Activated CD4-positive, alpha-beta memory T cell treated with anti-CD3 and anti-CD28 coated beads for 36 hours (primary cell): ENCODE measurements around the gene TEAD4. TPM values are rescaled to one million over a fixed set of nuclear protein-coding genes. Genes with fewer than 3 reads are reported as not detected.

Experiments used
- CTCF ChIA-PET: fragments of 350-600 bp; sonication (Branson Sonifier 250); formaldehyde crosslinking; loops from one replicate; lab custom pipeline; 2021; ENCODE audit warnings: antibody characterized with exemption, inconsistent platforms; lab: Charles Lee
- POLR2A ChIA-PET: fragments of 350-600 bp; sonication (Branson Sonifier 250); formaldehyde crosslinking; loops from one replicate; lab custom pipeline; 2021; ENCODE audit warnings: antibody characterized with exemption; lab: Charles Lee
- DNase-seq: peaks from one replicate; pipeline ENCODE4 v3.0.0-alpha.2; 2020
- H3K27ac Mint-ChIP-seq: one replicate; pipeline ENCODE4 v1.8.0; 2021; ENCODE audit warnings: mixed read lengths
- H3K27me3 Mint-ChIP-seq: one replicate; pipeline ENCODE4 v1.8.0; 2021; ENCODE audit warnings: mixed read lengths
- H3K36me3 Mint-ChIP-seq: one replicate; pipeline ENCODE4 v1.8.0; 2021; ENCODE audit warnings: mixed read lengths
- H3K4me1 Mint-ChIP-seq: one replicate; pipeline ENCODE4 v1.8.0; 2021; ENCODE audit warnings: low read depth, mixed read lengths
- H3K4me3 Mint-ChIP-seq: one replicate; pipeline ENCODE4 v1.8.0; 2021; ENCODE audit warnings: mild to moderate bottlenecking, mixed read lengths
- H3K9me3 Mint-ChIP-seq: one replicate; pipeline ENCODE4 v1.8.0; 2021; ENCODE audit warnings: mixed read lengths
- intact Hi-C: fragments of 100-400 bp; cut with micrococcal nuclease; formaldehyde crosslinking; loops from one replicate; pipeline ENCODE4 v1.15.1; 2023
- total RNA-seq, 2 experiments: library from RNA; stranded (reverse); gene quantifications; one replicate each; pipeline ENCODE4 v1.2.3, GENCODE V29; 2021

Gene TEAD4
- total RNA-seq, 2 experiments from 2014 or later: 3.2 to 3.8 TPM

GRCh38 chr12:3071107-3071506 lies 111.9 kb downstream of the TEAD4 start:
- POLR2A ChIA-PET: interaction anchor here (0.5 kb wide), 1 partner anchor 526 kb away, joined by 3 read pairs; no protein-coding TSS in a partner anchor
- intact Hi-C loops: loop anchor here (5.0 kb wide), 1 partner anchor 66 kb away; no protein-coding TSS in a partner anchor
- no peaks in the 10 kb centered on the region for H3K36me3 Mint-ChIP-seq

GRCh38 chr12:3071710-3072109 lies 112.5 kb downstream of the TEAD4 start:
- Mint-ChIP-seq H3K27me3 (peaks cover 12% of the 10 kb centered on the region), H3K27ac (no peak overlapping the region), H3K9me3 (no peaks in the 10 kb centered on the region), H3K36me3 (no peaks in the 10 kb centered on the region), H3K4me3 (no peak overlapping the region), H3K4me1 (peaks cover 2% of the 10 kb centered on the region)
- intact Hi-C loops: loop anchor here (5.0 kb wide), 1 partner anchor 66 kb away; no protein-coding TSS in a partner anchor
- POLR2A ChIA-PET: no interaction called here
- CTCF ChIA-PET: interaction anchor here (6.9 kb wide), 1 partner anchor 204 kb away, joined by 52 read pairs; no protein-coding TSS in a partner anchor
- no peak for DNase-seq

More at GRCh38 chr12:3071107-3071506, 111.9 kb downstream of the TEAD4 start:
- H3K4me3 Mint-ChIP-seq: no peak overlapping the region
- CTCF ChIA-PET: interaction anchor here (6.9 kb wide), 1 partner anchor 205 kb away, joined by 52 read pairs; no protein-coding TSS in a partner anchor
- peaks cover 13% of the 10 kb centered on the region for H3K27me3 Mint-ChIP-seq
- H3K4me1 Mint-ChIP-seq: peaks cover 2% of the 10 kb centered on the region
- H3K9me3 Mint-ChIP-seq: no peaks in the 10 kb centered on the region
- no peak overlapping the region for H3K27ac Mint-ChIP-seq
- no peak for DNase-seq

GRCh38 chr12:3073438-3074250 lies 114.4 kb downstream of the TEAD4 start:
- intact Hi-C loops: loop anchor here (1.0 to 5.0 kb wide), 3 partner anchors 64 to 202 kb away; no protein-coding TSS in a partner anchor
- Mint-ChIP-seq H3K27me3 (peaks cover 9% of the 10 kb centered on the region), H3K9me3 (no peaks in the 10 kb centered on the region), H3K4me3 (no peak overlapping the region), H3K4me1 (peaks cover 4% of the 10 kb centered on the region), H3K36me3 (no peaks in the 10 kb centered on the region), H3K27ac (no peak overlapping the region)
- ChIA-PET POLR2A (no interaction called here), CTCF (interaction anchor here (0.7 to 6.9 kb wide), 21 partner anchors 8 to 1530 kb away, joined by 3 to 52 read pairs (median 4); no protein-coding TSS in a partner anchor)
- DNase-seq: peak; percentile 89

- no peak overlapping the region for H3K4me3 Mint-ChIP-seq
- no peaks in the 10 kb centered on the region for H3K9me3 Mint-ChIP-seq
- POLR2A ChIA-PET: no interaction called here
- peaks cover 6% of the 10 kb centered on the region for H3K27me3 Mint-ChIP-seq
- intact Hi-C loops: no loop called here
- no peak for DNase-seq
- CTCF ChIA-PET: interaction anchor here (0.6 kb wide), 1 partner anchor 430 kb away, joined by 3 read pairs; no protein-coding TSS in a partner anchor
- no peaks in the 10 kb centered on the region for H3K36me3 Mint-ChIP-seq
- H3K4me1 Mint-ChIP-seq: peaks cover 4% of the 10 kb centered on the region
- no peak overlapping the region for H3K27ac Mint-ChIP-seq
These were observed 116.1 kb downstream of the TEAD4 start for GRCh38 chr12:3075315-3075714.

- H3K27ac Mint-ChIP-seq: no peak within 1 kb of the TSS
- ChIA-PET POLR2A (no interaction called here), CTCF (interaction anchor here (0.5 to 1.4 kb wide), 5 partner anchors 27 to 741 kb away, joined by 3 to 6 read pairs (median 3); partner anchors contain the start of genes FOXM1 and RHNO1)
- peaks cover 6% of the 10 kb centered on the region for H3K27me3 Mint-ChIP-seq
- peak within 1 kb of the TSS; percentile 69 for H3K4me3 Mint-ChIP-seq
- intact Hi-C loops: no loop called here
- H3K36me3 Mint-ChIP-seq: no peaks in the 10 kb centered on the region
- H3K9me3 Mint-ChIP-seq: no peaks in the 10 kb centered on the region
- H3K4me1 Mint-ChIP-seq: peaks cover 4% of the 10 kb centered on the region
- DNase-seq: peak; percentile 65
These were observed 117.8 kb downstream of the TEAD4 start, which contains the start of gene TSPAN9 for GRCh38 chr12:3076730-3077571. Gene TSPAN9, plus strand, starts transcription at chr12:3077379. Its CDS starts 123,815 bp downstream, at chr12:3201194.

GRCh38 chr12:3077572-3078081 lies 118.4 kb downstream of the TEAD4 start:
- ChIA-PET POLR2A (no interaction called here), CTCF (no interaction called here)
- intact Hi-C loops: no loop called here
- peak; percentile 12 for DNase-seq
- peak overlapping the region; percentile 55 for H3K4me3 Mint-ChIP-seq
- H3K27ac Mint-ChIP-seq: no peak overlapping the region
- no peaks in the 10 kb centered on the region for H3K9me3 Mint-ChIP-seq
- no peaks in the 10 kb centered on the region for H3K36me3 Mint-ChIP-seq
- peaks cover 4% of the 10 kb centered on the region for H3K4me1 Mint-ChIP-seq
- peaks cover 6% of the 10 kb centered on the region for H3K27me3 Mint-ChIP-seq

GRCh38 chr12:3078086-3078820 lies 119.1 kb downstream of the TEAD4 start:
- H3K27me3 Mint-ChIP-seq: peaks cover 3% of the 10 kb centered on the region
- no peak overlapping the region for H3K27ac Mint-ChIP-seq
- peaks cover 3% of the 10 kb centered on the region for H3K4me1 Mint-ChIP-seq
- peak overlapping the region; percentile 55 for H3K4me3 Mint-ChIP-seq
- ChIA-PET POLR2A (no interaction called here), CTCF (no interaction called here)
- H3K9me3 Mint-ChIP-seq: no peaks in the 10 kb centered on the region
- no peak for DNase-seq
- intact Hi-C loops: no loop called here
- H3K36me3 Mint-ChIP-seq: no peaks in the 10 kb centered on the region

- CTCF ChIA-PET: interaction anchor here (2.2 kb wide), 1 partner anchor 8 kb away, joined by 12 read pairs; no protein-coding TSS in a partner anchor
- H3K27ac Mint-ChIP-seq: no peak overlapping the region
- no peak for DNase-seq
- no peaks in the 10 kb centered on the region for H3K36me3 Mint-ChIP-seq
- intact Hi-C loops: no loop called here
- no peaks in the 10 kb centered on the region for H3K9me3 Mint-ChIP-seq
- no peaks in the 10 kb centered on the region for H3K27me3 Mint-ChIP-seq
- H3K4me3 Mint-ChIP-seq: no peak overlapping the region
- peaks cover 8% of the 10 kb centered on the region for H3K4me1 Mint-ChIP-seq
- POLR2A ChIA-PET: no interaction called here
These were observed 121.9 kb downstream of the TEAD4 start for GRCh38 chr12:3081091-3081490.

GRCh38 chr12:3081886-3082285 lies 122.7 kb downstream of the TEAD4 start:
- no peaks in the 10 kb centered on the region for H3K36me3 Mint-ChIP-seq
- H3K4me1 Mint-ChIP-seq: peaks cover 8% of the 10 kb centered on the region
- DNase-seq: no peak
- intact Hi-C loops: no loop called here
- ChIA-PET POLR2A (no interaction called here), CTCF (interaction anchor here (0.6 to 2.2 kb wide), 2 partner anchors 9 to 218 kb away, joined by 3 to 12 read pairs; no protein-coding TSS in a partner anchor)
- no peak overlapping the region for H3K4me3 Mint-ChIP-seq
- H3K9me3 Mint-ChIP-seq: no peaks in the 10 kb centered on the region
- no peaks in the 10 kb centered on the region for H3K27me3 Mint-ChIP-seq
- no peak overlapping the region for H3K27ac Mint-ChIP-seq

GRCh38 chr12:3083241-3083920 lies 124.2 kb downstream of the TEAD4 start:
- Mint-ChIP-seq H3K4me1 (peaks cover 5% of the 10 kb centered on the region), H3K9me3 (no peaks in the 10 kb centered on the region), H3K36me3 (no peaks in the 10 kb centered on the region), H3K4me3 (no peak overlapping the region), H3K27me3 (no peaks in the 10 kb centered on the region), H3K27ac (no peak overlapping the region)
- no peak for DNase-seq
- ChIA-PET POLR2A (no interaction called here), CTCF (interaction anchor here (1.0 to 2.2 kb wide), 2 partner anchors 10 kb away, joined by 4 to 12 read pairs; no protein-coding TSS in a partner anchor)
- intact Hi-C loops: no loop called here
